ENCODE measurements around the gene SELL. TPM values are rescaled to one million over a fixed set of nuclear protein-coding genes. Genes with fewer than 3 reads are reported as not detected.
"Not testable (repeated sequence)": the region's sequence is repeated elsewhere in the genome, so short reads cannot be mapped to it uniquely, and the experiment has no call there.

SELL gene
- total RNA-seq, 1 experiment from 2014 or later = not detected

GRCh38 chr1:169667699-169668596 lies 43.5 kb downstream of the SELL start:
- not testable (repeated sequence) for H3K27me3 ChIP-seq (ENCODE audit: control insufficient read depth, insufficient read depth, low read length); H3K4me3 ChIP-seq (ENCODE audit: insufficient read depth, low read depth, low read length); DNase-seq; H3K36me3 ChIP-seq (replicated peaks; ENCODE audit: control insufficient read depth, insufficient read depth, low read length)

- DNase-seq; H3K27me3 ChIP-seq (ENCODE audit: control insufficient read depth, insufficient read depth, low read length); H3K36me3 ChIP-seq (replicated peaks; ENCODE audit: control insufficient read depth, insufficient read depth, low read length); H3K4me3 ChIP-seq (ENCODE audit: insufficient read depth, low read depth, low read length): not testable (repeated sequence)
Measured at GRCh38 chr1:169667227-169667639, 44.2 kb downstream of the SELL start.

- not testable (repeated sequence) for DNase-seq; H3K27me3 ChIP-seq (ENCODE audit: control insufficient read depth, insufficient read depth, low read length); H3K36me3 ChIP-seq (replicated peaks; ENCODE audit: control insufficient read depth, insufficient read depth, low read length); H3K4me3 ChIP-seq (ENCODE audit: insufficient read depth, low read depth, low read length)
Measured at GRCh38 chr1:169662680-169663079, 48.7 kb downstream of the SELL start.

- DNase-seq; H3K4me3 ChIP-seq (ENCODE audit: insufficient read depth, low read depth, low read length); H3K27me3 ChIP-seq (ENCODE audit: control insufficient read depth, insufficient read depth, low read length); H3K36me3 ChIP-seq (replicated peaks; ENCODE audit: control insufficient read depth, insufficient read depth, low read length): not testable (repeated sequence)
Measured at GRCh38 chr1:169661066-169661465, 50.4 kb downstream of the SELL start.

- not testable (repeated sequence) for H3K4me3 ChIP-seq (ENCODE audit: insufficient read depth, low read depth, low read length); H3K27me3 ChIP-seq (ENCODE audit: control insufficient read depth, insufficient read depth, low read length); DNase-seq; H3K36me3 ChIP-seq (replicated peaks; ENCODE audit: control insufficient read depth, insufficient read depth, low read length)
Measured at GRCh38 chr1:169658777-169659176, 52.6 kb downstream of the SELL start.

- H3K27me3 ChIP-seq (ENCODE audit: control insufficient read depth, insufficient read depth, low read length) = no peaks in the 10 kb centered on the region
- DNase-seq = no peak
- no peak overlapping the region for H3K4me3 ChIP-seq (ENCODE audit: insufficient read depth, low read depth, low read length)
- H3K36me3 ChIP-seq (replicated peaks; ENCODE audit: control insufficient read depth, insufficient read depth, low read length) = no peaks in the 10 kb centered on the region
Measured at GRCh38 chr1:169653873-169654272, 57.5 kb downstream of the SELL start.

GRCh38 chr1:169651035-169651434 lies 60.4 kb downstream of the SELL start:
- H3K36me3 ChIP-seq (replicated peaks; ENCODE audit: control insufficient read depth, insufficient read depth, low read length) = no peaks in the 10 kb centered on the region
- no peak for DNase-seq
- H3K4me3 ChIP-seq (ENCODE audit: insufficient read depth, low read depth, low read length) = no peak overlapping the region
- H3K27me3 ChIP-seq (ENCODE audit: control insufficient read depth, insufficient read depth, low read length) = no peaks in the 10 kb centered on the region

- Histone ChIP-seq H3K36me3 (replicated peaks; ENCODE audit: control insufficient read depth, insufficient read depth, low read length) (no peaks in the 10 kb centered on the region), H3K4me3 (ENCODE audit: insufficient read depth, low read depth, low read length) (no peak overlapping the region), H3K27me3 (ENCODE audit: control insufficient read depth, insufficient read depth, low read length) (no peaks in the 10 kb centered on the region)
- no peak for DNase-seq
Measured at GRCh38 chr1:169650551-169650950, 60.9 kb downstream of the SELL start.

- no peak for DNase-seq
- no peaks in the 10 kb centered on the region for H3K27me3 ChIP-seq (ENCODE audit: control insufficient read depth, insufficient read depth, low read length)
- H3K36me3 ChIP-seq (replicated peaks; ENCODE audit: control insufficient read depth, insufficient read depth, low read length) = no peaks in the 10 kb centered on the region
- no peak overlapping the region for H3K4me3 ChIP-seq (ENCODE audit: insufficient read depth, low read depth, low read length)
Measured at GRCh38 chr1:169648709-169649108, 62.7 kb downstream of the SELL start.

- no peaks in the 10 kb centered on the region for H3K27me3 ChIP-seq (ENCODE audit: control insufficient read depth, insufficient read depth, low read length)
- H3K36me3 ChIP-seq (replicated peaks; ENCODE audit: control insufficient read depth, insufficient read depth, low read length) = no peaks in the 10 kb centered on the region
- H3K4me3 ChIP-seq (ENCODE audit: insufficient read depth, low read depth, low read length) = no peak overlapping the region
- DNase-seq = no peak
Measured at GRCh38 chr1:169648187-169648586, 63.2 kb downstream of the SELL start.

- H3K4me3 ChIP-seq (ENCODE audit: insufficient read depth, low read depth, low read length) = no peak overlapping the region
- no peaks in the 10 kb centered on the region for H3K36me3 ChIP-seq (replicated peaks; ENCODE audit: control insufficient read depth, insufficient read depth, low read length)
- DNase-seq = no peak
- H3K27me3 ChIP-seq (ENCODE audit: control insufficient read depth, insufficient read depth, low read length) = no peaks in the 10 kb centered on the region
Measured at GRCh38 chr1:169647512-169647911, 63.9 kb downstream of the SELL start.

- DNase-seq = no peak
- Histone ChIP-seq H3K36me3 (replicated peaks; ENCODE audit: control insufficient read depth, insufficient read depth, low read length) (no peaks in the 10 kb centered on the region), H3K4me3 (ENCODE audit: insufficient read depth, low read depth, low read length) (no peak overlapping the region), H3K27me3 (ENCODE audit: control insufficient read depth, insufficient read depth, low read length) (no peaks in the 10 kb centered on the region)
Measured at GRCh38 chr1:169644297-169644696, 67.1 kb downstream of the SELL start.

Other genes starting within 250 kb of the SELL start
- gene SLC19A2, start 225.7 kb downstream of the SELL start, total RNA-seq (2014; rRNA removed; shearing (Covaris generic)) = 28.9 and 34.8 TPM in 2 replicates
- gene F5, start 125.1 kb downstream of the SELL start, total RNA-seq (2014; rRNA removed; shearing (Covaris generic)) = not detected in 2 replicates
- gene SELP, start 81.5 kb downstream of the SELL start, total RNA-seq (2014; rRNA removed; shearing (Covaris generic)) = not detected in 2 replicates
- not detected in 2 replicates for gene SELE, start 22.5 kb upstream of the SELL start, total RNA-seq (2014; rRNA removed; shearing (Covaris generic))
- 8.1 and 9.4 TPM in 2 replicates for gene METTL18, start 83.3 kb upstream of the SELL start, total RNA-seq (2014; rRNA removed; shearing (Covaris generic))
- 5.9 and 8.5 TPM in 2 replicates for gene SCYL3, start 182.3 kb upstream of the SELL start, total RNA-seq (2014; rRNA removed; shearing (Covaris generic))